GM13977 (cell line): ENCODE measurements around the gene C9orf57.

ENCODE experiments used
- DNase-seq: peaks from one replicate; pipeline ENCODE4 v3.0.0; 2012; ENCODE audit warnings: low spot score
- in situ Hi-C: fragments of 300-500 bp; cut with MboI; formaldehyde crosslinking; loops from one replicate; pipeline ENCODE4 v1.12.0; 2022; ENCODE audit warnings: low sequenced_read_pairs, low pct_unique_long_range_greater_than_20kb, mixed read lengths, inconsistent platforms; ENCODE audit not compliant: unreplicated experiment
- TF ChIP-seq, protein P1 (sequence below): IDR thresholded peaks from 2 replicates; pipeline ENCODE4 v1.5.1; 2012; ENCODE audit warnings: mild to moderate bottlenecking, control low read depth; ENCODE audit not compliant: insufficient read depth; ENCODE audit errors: extremely low read depth, missing control alignments

Gene C9orf57

GRCh38 chr9:72052122-72052521 is 8.3 kb downstream of the C9orf57 start:
- in situ Hi-C loops: no loop called here
- DNase-seq: no peak
- TF ChIP-seq, protein P1, sequence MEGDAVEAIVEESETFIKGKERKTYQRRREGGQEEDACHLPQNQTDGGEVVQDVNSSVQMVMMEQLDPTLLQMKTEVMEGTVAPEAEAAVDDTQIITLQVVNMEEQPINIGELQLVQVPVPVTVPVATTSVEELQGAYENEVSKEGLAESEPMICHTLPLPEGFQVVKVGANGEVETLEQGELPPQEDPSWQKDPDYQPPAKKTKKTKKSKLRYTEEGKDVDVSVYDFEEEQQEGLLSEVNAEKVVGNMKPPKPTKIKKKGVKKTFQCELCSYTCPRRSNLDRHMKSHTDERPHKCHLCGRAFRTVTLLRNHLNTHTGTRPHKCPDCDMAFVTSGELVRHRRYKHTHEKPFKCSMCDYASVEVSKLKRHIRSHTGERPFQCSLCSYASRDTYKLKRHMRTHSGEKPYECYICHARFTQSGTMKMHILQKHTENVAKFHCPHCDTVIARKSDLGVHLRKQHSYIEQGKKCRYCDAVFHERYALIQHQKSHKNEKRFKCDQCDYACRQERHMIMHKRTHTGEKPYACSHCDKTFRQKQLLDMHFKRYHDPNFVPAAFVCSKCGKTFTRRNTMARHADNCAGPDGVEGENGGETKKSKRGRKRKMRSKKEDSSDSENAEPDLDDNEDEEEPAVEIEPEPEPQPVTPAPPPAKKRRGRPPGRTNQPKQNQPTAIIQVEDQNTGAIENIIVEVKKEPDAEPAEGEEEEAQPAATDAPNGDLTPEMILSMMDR: no peak

DNA sequence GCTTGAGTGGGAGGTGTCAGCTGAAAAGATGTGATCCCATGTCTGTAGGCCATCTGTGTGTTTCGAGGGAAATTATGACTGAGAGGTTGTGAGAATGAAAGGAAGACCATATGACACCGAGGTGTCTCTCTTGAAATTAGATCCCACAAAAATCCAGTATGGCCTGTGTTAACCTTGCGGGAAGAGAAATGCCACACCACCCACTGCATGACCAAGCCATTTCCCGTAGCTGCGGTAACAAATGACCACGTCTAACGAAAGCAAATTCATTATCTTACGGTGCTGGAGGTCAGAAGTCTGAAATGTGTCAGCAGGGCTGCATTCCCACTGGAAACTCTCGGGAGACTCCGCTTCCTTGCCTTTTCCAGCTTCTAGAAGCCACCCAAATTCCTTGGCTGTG is 11.6 kb downstream of the C9orf57 start:
- TF ChIP-seq, protein P1: no peak
- in situ Hi-C loops: loop anchor here (25.0 kb wide), 2 partner anchors 538 to 763 kb away; no protein-coding TSS in a partner anchor
- DNase-seq: no peak

DNA sequence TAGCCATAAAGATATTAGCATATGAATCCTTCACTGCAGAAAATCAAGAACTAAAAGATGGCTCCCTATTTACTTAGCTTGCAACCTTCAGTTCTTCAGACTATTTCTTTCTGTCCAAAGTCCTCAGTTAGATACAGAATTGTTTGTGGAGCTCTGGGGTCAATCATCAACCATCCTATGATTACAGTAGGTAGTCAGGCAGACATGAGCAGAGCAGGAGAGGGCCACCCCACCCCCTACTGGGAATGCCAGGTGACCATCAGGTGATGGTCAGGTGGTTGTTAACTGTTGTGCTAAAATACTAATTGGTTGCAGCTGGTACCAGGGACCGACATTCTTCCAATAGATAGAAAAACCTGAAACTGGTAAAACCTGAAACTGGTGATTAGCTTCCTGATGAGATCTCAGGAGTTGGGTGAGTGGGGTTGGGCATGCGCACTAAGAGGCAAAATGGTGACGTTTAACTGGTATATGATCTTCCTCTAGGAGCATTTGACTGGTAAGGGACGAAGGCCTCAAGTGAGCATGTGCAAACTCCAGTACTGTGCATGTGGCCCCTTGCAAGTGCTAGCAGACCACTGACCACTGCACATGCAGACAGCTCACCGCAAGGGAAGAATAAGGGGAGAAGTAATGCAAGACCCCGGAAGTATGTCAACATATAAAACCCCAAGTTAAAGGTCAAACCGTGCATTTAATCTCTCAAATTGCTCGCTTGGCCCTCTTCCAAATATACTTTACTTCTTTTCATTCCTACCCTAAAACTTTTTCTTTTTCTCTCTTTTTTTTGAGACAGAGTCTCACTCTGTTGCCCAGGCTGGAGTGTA is 13.6 kb downstream of the C9orf57 start:
- in situ Hi-C loops: loop anchor here (25.0 kb wide), 2 partner anchors 540 to 765 kb away; no protein-coding TSS in a partner anchor
- DNase-seq: no peak
- TF ChIP-seq, protein P1: no peak

GRCh38 chr9:72044095-72044494 is 16.3 kb downstream of the C9orf57 start:
- no peak for DNase-seq
- in situ Hi-C loops: loop anchor here (25.0 kb wide), 2 partner anchors 543 to 768 kb away; no protein-coding TSS in a partner anchor
- TF ChIP-seq, protein P1: no peak

DNA sequence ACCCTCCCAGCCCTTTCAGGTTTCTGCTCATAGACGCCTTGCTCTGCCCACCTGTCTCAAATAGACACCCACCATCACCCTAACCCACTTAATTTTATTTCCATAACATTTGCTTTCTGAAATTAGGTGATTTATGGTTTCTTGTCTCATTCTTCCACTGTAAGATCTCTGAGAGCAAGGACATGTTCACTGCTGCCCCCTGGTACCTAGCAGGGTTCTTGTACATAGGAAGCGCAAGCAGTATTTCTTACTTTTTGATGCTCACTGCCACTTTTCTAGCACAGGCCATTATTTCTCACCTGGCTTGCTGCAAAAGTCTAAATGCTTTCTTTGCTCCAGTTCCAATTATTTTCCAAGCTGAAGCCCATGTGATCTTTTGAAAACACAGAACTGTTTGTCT is 16.8 kb downstream of the C9orf57 start:
- in situ Hi-C loops: loop anchor here (25.0 kb wide), 2 partner anchors 544 to 769 kb away; no protein-coding TSS in a partner anchor
- DNase-seq: no peak
- TF ChIP-seq, protein P1: no peak

DNA sequence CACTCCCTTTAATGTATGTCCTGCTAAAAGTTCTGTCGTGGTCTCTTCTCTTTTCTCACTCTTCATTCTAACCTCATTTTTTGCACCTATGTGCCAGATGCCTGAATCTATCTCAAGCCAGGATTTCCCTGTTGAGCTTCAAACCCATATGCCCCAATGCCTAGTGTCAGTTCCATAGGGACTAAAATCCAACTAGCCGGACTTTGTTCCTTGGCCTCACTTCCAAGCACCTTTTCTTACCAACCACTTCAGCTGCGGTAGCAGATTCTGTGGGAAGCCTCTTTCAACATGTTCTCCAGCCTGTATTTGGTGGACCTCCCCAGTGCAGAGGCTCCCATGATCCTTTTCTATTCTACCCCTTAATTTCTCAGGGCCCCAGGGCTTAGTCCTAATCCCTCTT is 17.5 kb downstream of the C9orf57 start:
- TF ChIP-seq, protein P1: no peak
- DNase-seq: no peak
- in situ Hi-C loops: loop anchor here (25.0 kb wide), 2 partner anchors 544 to 769 kb away; no protein-coding TSS in a partner anchor
